IMR-90 (cell line): ENCODE results near the gene MALAT1. TPM values are rescaled to one million over a fixed set of nuclear protein-coding genes. Genes with fewer than 3 reads are reported as not detected.
"Not testable (repeated sequence)": the region's sequence is repeated elsewhere in the genome, so short reads cannot be mapped to it uniquely, and the experiment has no call there.

Source experiments
- ATAC-seq: fragments of 200-7000 bp; cut with Tn5 transposase; 2 replicates; pipeline ENCODE4 v1.9.1; 2020; ENCODE audit warnings: low read depth, mild to moderate bottlenecking, moderate library complexity
- BruUV-seq: library from RNA; stranded (reverse); fragments of 400-500 nt; replicated peaks from 2 replicates; lab custom pipeline; 2021; lab: Mats Ljungman, UMichigan
- CTCF ChIA-PET: fragments of 300-600 bp; formaldehyde crosslinking; extraction: SDS; loops from one replicate; lab custom pipeline; 2021; ENCODE audit warnings: antibody characterized with exemption; lab: Yijun Ruan, JAX
- POLR2A ChIA-PET: fragments of 300-600 bp; sonication (Branson Sonifier 250); formaldehyde crosslinking; loops from one replicate; lab custom pipeline; 2022; ENCODE audit warnings: antibody characterized with exemption; ENCODE audit not compliant: unreplicated experiment; lab: Charles Lee
- DNase-seq: peaks from one replicate; pipeline ENCODE4 v3.0.0; 2013
- H2AFZ ChIP-seq: replicated peaks from 2 replicates; pipeline ENCODE3; 2013; ENCODE audit warnings: low read length, mild to moderate bottlenecking; ENCODE audit not compliant: poor library complexity
- H2AK5ac ChIP-seq: 2 replicates; pipeline ENCODE4 v1.6.1; 2013; ENCODE audit warnings: low read depth, low read length, inconsistent platforms
- H2AK9ac ChIP-seq: replicated peaks from 2 replicates; pipeline ENCODE3; 2013; ENCODE audit warnings: mild to moderate bottlenecking, low read depth, low read length, moderate library complexity; ENCODE audit not compliant: poor library complexity
- H2BK120ac ChIP-seq: 2 replicates; pipeline ENCODE4 v1.6.1; 2013; ENCODE audit warnings: low read depth, low read length, inconsistent platforms
- H2BK15ac ChIP-seq: 3 replicates; pipeline ENCODE4 v1.6.1; 2013; ENCODE audit warnings: low read depth, low read length, inconsistent platforms
- H2BK20ac ChIP-seq: 2 replicates; pipeline ENCODE4 v1.6.1; 2013; ENCODE audit warnings: low read depth, mild to moderate bottlenecking, inconsistent platforms, low read length, moderate library complexity
- H2BK5ac ChIP-seq: 2 replicates; pipeline ENCODE4 v1.6.1; 2013; ENCODE audit warnings: mild to moderate bottlenecking, low read depth, low read length, inconsistent platforms; ENCODE audit not compliant: poor library complexity, severe bottlenecking
- H3K14ac ChIP-seq: replicated peaks from 2 replicates; pipeline ENCODE4 v1.6.1; 2013; ENCODE audit warnings: low read depth, low read length, inconsistent platforms
- H3K18ac ChIP-seq: 2 replicates; pipeline ENCODE4 v1.6.1; 2013; ENCODE audit warnings: low read depth, low read length, control low read depth
- H3K23ac ChIP-seq: 2 replicates; pipeline ENCODE4 v1.6.1; 2013; ENCODE audit warnings: low read depth, low read length, inconsistent platforms
- H3K27ac ChIP-seq: 2 replicates; pipeline ENCODE4 v1.5.1; 2013; ENCODE audit warnings: mild to moderate bottlenecking, control low read depth, low read length; ENCODE audit not compliant: insufficient read depth
- H3K27me3 ChIP-seq: 2 replicates; pipeline ENCODE4 v1.6.1; 2013; ENCODE audit warnings: low read length; ENCODE audit not compliant: control insufficient read depth, insufficient read depth
- H3K36me3 ChIP-seq: 2 replicates; pipeline ENCODE4 v1.6.1; 2013; ENCODE audit warnings: low read length, mixed read lengths; ENCODE audit not compliant: control insufficient read depth, insufficient read depth
- H3K4ac ChIP-seq: 2 replicates; pipeline ENCODE4 v1.6.1; 2013; ENCODE audit warnings: low read depth, low read length, inconsistent platforms
- H3K4me1 ChIP-seq: 2 replicates; pipeline ENCODE4 v1.6.1; 2013; ENCODE audit warnings: low read length, mixed read lengths; ENCODE audit not compliant: control insufficient read depth, insufficient read depth
- H3K4me2 ChIP-seq: 2 replicates; pipeline ENCODE4 v1.6.1; 2013; ENCODE audit warnings: low read depth, mild to moderate bottlenecking, control low read depth, low read length, moderate library complexity
- H3K4me3 ChIP-seq: 2 replicates; pipeline ENCODE4 v1.5.1; 2013; ENCODE audit warnings: low read depth, mild to moderate bottlenecking, control low read depth, low read length, moderate library complexity; ENCODE audit not compliant: insufficient read depth
- H3K56ac ChIP-seq: 2 replicates; pipeline ENCODE4 v1.6.1; 2013; ENCODE audit warnings: low read length, inconsistent platforms; ENCODE audit not compliant: insufficient read depth; ENCODE audit errors: extremely low read depth
- H3K79me1 ChIP-seq, 2 experiments: 2 replicates each; pipeline ENCODE4 v1.6.1; 2013; ENCODE audit warnings: low read length in 2 of 2, inconsistent platforms in 1 of 2, low read depth in 1 of 2
- H3K9ac ChIP-seq: 2 replicates; pipeline ENCODE4 v1.6.1; 2013; ENCODE audit warnings: low read depth, low read length, control low read depth
- H3K9me1 ChIP-seq: 2 replicates; pipeline ENCODE4 v1.6.1; 2013; ENCODE audit warnings: low read length, inconsistent platforms; ENCODE audit not compliant: insufficient read depth
- H3K9me3 ChIP-seq: 2 replicates; pipeline ENCODE4 v1.6.1; 2013; ENCODE audit warnings: low read length; ENCODE audit not compliant: control insufficient read depth, insufficient read depth
- H4K20me1 ChIP-seq: 2 replicates; pipeline ENCODE4 v1.6.1; 2013; ENCODE audit warnings: low read length, inconsistent platforms; ENCODE audit not compliant: insufficient read depth
- H4K5ac ChIP-seq: 2 replicates; pipeline ENCODE4 v1.6.1; 2013; ENCODE audit warnings: mild to moderate bottlenecking, low read depth, low read length, control low read depth
- H4K8ac ChIP-seq, 2 experiments: 2 replicates each; pipeline ENCODE4 v1.6.1; 2013; ENCODE audit warnings: low read depth in 2 of 2, low read length in 2 of 2, control low read depth in 1 of 2, inconsistent platforms in 1 of 2
- H4K91ac ChIP-seq: 2 replicates; pipeline ENCODE4 v1.6.1; 2013; ENCODE audit warnings: low read depth, low read length, inconsistent platforms; ENCODE audit not compliant: insufficient read depth
- WGBS, 2 experiments: methylation state at CpG; one replicate each; pipeline versions ENCODE4 v1.1.5 to v1.1.7; 2013; ENCODE audit warnings: missing lambda C conversion rate in 2 of 2; ENCODE audit not compliant: insufficient read length in 1 of 2; ENCODE audit errors: extremely low coverage in 2 of 2; 5-methylcytosine and 5-hydroxymethylcytosine counted together
- dilution Hi-C: fragments of 300-500 bp; cut with HindIII; formaldehyde crosslinking; loops from one replicate; pipeline ENCODE4 v1.14.3; 2018; ENCODE audit warnings: low sequenced_read_pairs; ENCODE audit not compliant: unreplicated experiment
- in situ Hi-C: fragments of 300-500 bp; cut with MboI; formaldehyde crosslinking; loops from 3 replicates; pipeline ENCODE4 v1.14.3; 2019; ENCODE audit warnings: low sequenced_read_pairs, inconsistent platforms, mixed read lengths
- intact Hi-C: fragments of 100-400 bp; cut with micrococcal nuclease; formaldehyde crosslinking; loops from 2 replicates; pipeline ENCODE4 v1.10.0; 2022
- polyA plus RNA-seq, 3 experiments: library from polyadenylated mRNA; depleted of rRNA; stranded (reverse); fragments of >200 nt; gene quantifications; 2 replicates each; pipeline ENCODE4 v1.2.3, GENCODE V29; 2012; ENCODE audit warnings: low replicate concordance in 1 of 3
- total RNA-seq: library from RNA; depleted of rRNA; stranded (reverse); fragments of >200 nt; gene quantifications from 2 replicates; pipeline ENCODE4 v1.2.3, GENCODE V29; 2012

Gene MALAT1
- total and polyA plus RNA-seq, 2 of the 4 experiments (the other 2 are of a cell fraction) = 636 to 3,569 TPM

GRCh38 chr11:65521777-65522521, 23.1 kb downstream of the MALAT1 start:
- WGBS, 2 experiments = 81% methylated on average over 4 of the region's 20 CpGs; no CpG with 5 or more reads in 1 of the 2 experiments
- Histone ChIP-seq H4K20me1 (peaks cover 18% of the 10 kb centered on the region; the same call in 1 of the 2 replicates), H3K79me1 (peaks cover 8 to 23% of the 10 kb centered on the region in 2 experiments; a peak in 3 of 4 replicates), H3K4me1 (peaks cover 12% of the 10 kb centered on the region)
- H3K4ac ChIP-seq, H4K91ac ChIP-seq, H3K4me3 ChIP-seq, H3K18ac ChIP-seq, dilution Hi-C loops, H3K9me3 ChIP-seq, H2AK5ac ChIP-seq, ATAC-seq, intact Hi-C loops, H2BK120ac ChIP-seq, H3K56ac ChIP-seq, H2BK15ac ChIP-seq, H3K14ac ChIP-seq, H3K4me2 ChIP-seq, H3K36me3 ChIP-seq, H3K27ac ChIP-seq, H3K27me3 ChIP-seq, H2AFZ ChIP-seq, H3K9ac ChIP-seq, H3K23ac ChIP-seq, H3K9me1 ChIP-seq, H2BK20ac ChIP-seq, DNase-seq, in situ Hi-C loops, BruUV-seq, H4K5ac ChIP-seq, H4K8ac ChIP-seq, H2AK9ac ChIP-seq, POLR2A ChIA-PET, H2BK5ac ChIP-seq, CTCF ChIA-PET: not testable (repeated sequence)

- H3K4me3 ChIP-seq, H2AK5ac ChIP-seq, BruUV-seq, H4K91ac ChIP-seq, H3K27me3 ChIP-seq, H2BK15ac ChIP-seq, H2BK20ac ChIP-seq, H2BK5ac ChIP-seq, CTCF ChIA-PET, H3K27ac ChIP-seq, H2BK120ac ChIP-seq, dilution Hi-C loops, ATAC-seq, H3K9me3 ChIP-seq, H3K4me2 ChIP-seq, H3K9me1 ChIP-seq, POLR2A ChIA-PET, DNase-seq, H4K5ac ChIP-seq, H3K56ac ChIP-seq, H3K18ac ChIP-seq, H3K4ac ChIP-seq, H3K14ac ChIP-seq, H2AK9ac ChIP-seq, H4K8ac ChIP-seq, H3K23ac ChIP-seq, intact Hi-C loops, H3K9ac ChIP-seq, in situ Hi-C loops, H2AFZ ChIP-seq: not testable (repeated sequence)
- Histone ChIP-seq H3K4me1 (peaks cover 12% of the 10 kb centered on the region), H3K79me1 (peaks cover 14 to 31% of the 10 kb centered on the region in 2 experiments; a peak in 3 of 4 replicates), H4K20me1 (peaks cover 19% of the 10 kb centered on the region; the same call in 1 of the 2 replicates), H3K36me3 (peaks cover 16% of the 10 kb centered on the region)
- no CpG with 5 or more reads among the region's 18 CpGs for WGBS, 2 experiments
Measured at GRCh38 chr11:65522718-65523630, 24.1 kb downstream of the MALAT1 start.
